Common myeloid progenitor, CD34-positive (primary cell): Measurements from ENCODE around the gene LMO3. TPM values are rescaled to one million over a fixed set of nuclear protein-coding genes. Genes with fewer than 3 reads are reported as not detected.

ENCODE experiments used
- CTCF ChIA-PET: fragments of 350-600 bp; sonication (Branson Sonifier 250); formaldehyde crosslinking; loops from one replicate; lab custom pipeline; 2021; ENCODE audit warnings: antibody characterized with exemption; lab: Charles Lee
- POLR2A ChIA-PET: fragments of 350-600 bp; sonication (Branson Sonifier 250); formaldehyde crosslinking; loops from one replicate; lab custom pipeline; 2021; ENCODE audit warnings: antibody characterized with exemption; lab: Charles Lee
- DNase-seq, 3 donors: peaks; one replicate each; pipeline versions ENCODE4 v3.0.0 to v3.0.0-alpha.2; 2013
- H3K27ac ChIP-seq, 2 experiments: 1 replicate in 1 of 2; 2 replicates in 1 of 2; pipeline ENCODE4 v1.7.0; 2013; ENCODE audit warnings: inconsistent platforms in 2 of 2, low read length in 2 of 2, mild to moderate bottlenecking in 2 of 2, low read depth in 1 of 2, moderate library complexity in 1 of 2; ENCODE audit not compliant: severe bottlenecking in 2 of 2, insufficient read depth in 1 of 2, poor library complexity in 1 of 2
- H3K27me3 ChIP-seq, 5 experiments: replicated peaks in 2 of 5; 1 replicate in 3 of 5; 2 replicates in 2 of 5; pipeline versions ENCODE4 v1.6.1 to v1.7.0; 2013; ENCODE audit warnings: low read length in 4 of 5, mild to moderate bottlenecking in 2 of 5, moderate library complexity in 2 of 5, inconsistent platforms in 1 of 5; ENCODE audit not compliant: insufficient read depth in 5 of 5, control insufficient read depth in 4 of 5
- H3K36me3 ChIP-seq, 4 experiments: 1 replicate in 2 of 4; 2 replicates in 2 of 4; pipeline versions ENCODE4 v1.6.1 to v1.7.0; 2013; ENCODE audit warnings: low read length in 3 of 4, control low read depth in 1 of 4, mild to moderate bottlenecking in 1 of 4; ENCODE audit not compliant: control insufficient read depth in 4 of 4, insufficient read depth in 4 of 4
- H3K4me1 ChIP-seq, 4 experiments: 1 replicate in 3 of 4; 2 replicates in 1 of 4; pipeline versions ENCODE4 v1.6.1 to v1.7.1; 2013; ENCODE audit warnings: low read length in 3 of 4, mild to moderate bottlenecking in 3 of 4, control low read depth in 1 of 4, inconsistent platforms in 1 of 4, moderate library complexity in 1 of 4; ENCODE audit not compliant: control insufficient read depth in 4 of 4, insufficient read depth in 4 of 4; ENCODE audit errors: control extremely low read depth in 1 of 4
- H3K4me3 ChIP-seq, 7 experiments: 1 replicate in 4 of 7; 2 replicates in 3 of 7; pipeline versions ENCODE4 v1.5.1 to v1.7.0; 2013; ENCODE audit warnings: mild to moderate bottlenecking in 7 of 7, low read length in 6 of 7, moderate library complexity in 6 of 7, inconsistent platforms in 2 of 7, low read depth in 2 of 7, control low read depth in 1 of 7; ENCODE audit not compliant: insufficient read depth in 4 of 7, control insufficient read depth in 1 of 7; ENCODE audit errors: extremely low read depth in 1 of 7
- H3K9me3 ChIP-seq, 5 experiments: 1 replicate in 4 of 5; 2 replicates in 1 of 5; pipeline versions ENCODE4 v1.6.1 to v1.7.1; 2013; ENCODE audit warnings: low read length in 4 of 5, mild to moderate bottlenecking in 2 of 5, inconsistent platforms in 1 of 5, low read depth in 1 of 5, moderate library complexity in 1 of 5; ENCODE audit not compliant: control insufficient read depth in 4 of 5, insufficient read depth in 2 of 5; ENCODE audit errors: control extremely low read depth in 1 of 5
- WGBS: methylation state at CpG from one replicate; pipeline ENCODE4 v1.1.5; 2013; ENCODE audit not compliant: insufficient coverage; 5-methylcytosine and 5-hydroxymethylcytosine counted together
- polyA plus RNA-seq: library from polyadenylated mRNA; unstranded; fragments of 120-200 nt; gene quantifications from one replicate; pipeline ENCODE4 v1.2.1, GENCODE V29; 2013

The LMO3 gene
- polyA plus RNA-seq = 0.03 TPM

DNA sequence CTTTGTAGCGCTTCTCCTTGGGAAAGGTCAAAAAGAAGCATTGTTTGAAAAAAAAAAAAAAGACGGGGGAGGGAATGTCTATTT is at the start of gene LMO3:
TSS of gene LMO3 (minus strand) at position 46 of the 84 bp plus-strand sequence. CDS start 5,302 bp downstream, outside the sequence.
- ChIA-PET POLR2A (no interaction called here), CTCF (no interaction called here)
- Histone ChIP-seq H3K4me3 (peak within 1 kb of the TSS in 5 of 7 experiments; percentile 41 to 71 (median 50)), H3K27ac (no peak within 1 kb of the TSS), H3K27me3 (peaks cover 9 to 84% (median 50%) of the 10 kb centered on the region in 5 experiments), H3K4me1 (peaks cover 0 to 16% (median 5%) of the 10 kb centered on the region in 4 experiments), H3K36me3 (no peaks in the 10 kb centered on the region), H3K9me3 (no peaks in the 10 kb centered on the region)
- no peak for DNase-seq
- WGBS = 0% methylated on average over 2 of the region's 2 CpGs

DNA sequence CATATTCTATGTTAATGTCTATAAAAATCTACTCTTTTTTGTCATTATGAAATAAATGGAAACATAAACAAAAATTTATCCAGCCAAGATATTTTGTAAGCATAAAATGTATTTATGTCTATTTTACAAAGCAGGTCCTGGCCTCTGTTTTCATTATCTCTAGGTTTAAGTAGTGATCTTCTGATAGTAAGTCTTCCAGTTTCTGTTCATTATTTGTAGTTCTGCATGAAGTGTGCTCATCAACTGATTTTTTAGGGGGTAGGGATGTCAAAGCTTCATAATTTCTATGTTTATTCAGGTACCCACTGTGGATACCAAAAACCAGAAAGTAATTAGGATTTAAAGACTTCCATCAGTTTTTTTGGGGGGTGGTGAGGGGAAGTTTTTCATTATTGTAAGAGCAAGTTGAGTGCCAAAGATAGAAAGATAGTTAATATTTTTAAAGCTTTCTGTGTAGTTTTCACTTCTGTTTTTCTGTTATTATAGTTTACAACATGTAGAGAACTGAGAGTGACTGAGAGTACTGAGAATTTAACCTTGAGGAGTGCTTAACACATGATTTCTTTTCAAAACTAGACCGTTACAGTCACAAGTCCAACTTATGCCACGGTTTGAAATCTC is 30.6 kb upstream of the LMO3 start:
- no peak for DNase-seq
- Histone ChIP-seq H3K4me1 (no peaks in the 10 kb centered on the region), H3K9me3 (no peaks in the 10 kb centered on the region), H3K27ac (no peak overlapping the region), H3K36me3 (no peaks in the 10 kb centered on the region), H3K27me3 (no peaks in the 10 kb centered on the region), H3K4me3 (no peak overlapping the region)
- WGBS = no CpG with 5 or more reads among the region's 2 CpGs
- ChIA-PET CTCF (no interaction called here), POLR2A (no interaction called here)

- Histone ChIP-seq H3K9me3 (no peaks in the 10 kb centered on the region), H3K36me3 (no peaks in the 10 kb centered on the region), H3K4me1 (no peaks in the 10 kb centered on the region), H3K4me3 (no peak overlapping the region), H3K27me3 (no peaks in the 10 kb centered on the region), H3K27ac (no peak overlapping the region)
- ChIA-PET POLR2A (no interaction called here), CTCF (interaction anchor here (1.2 kb wide), 1 partner anchor 14 kb away, joined by 3 read pairs; no protein-coding TSS in a partner anchor)
- 63% methylated on average over 1 of the region's 1 CpG for WGBS
- DNase-seq = no peak
Measured at GRCh38 chr12:16634786-16635185, 28.8 kb upstream of the LMO3 start.

- Histone ChIP-seq H3K27me3 (peaks cover 0 to 3% (median 0%) of the 10 kb centered on the region in 5 experiments), H3K27ac (no peak overlapping the region), H3K4me1 (no peaks in the 10 kb centered on the region), H3K4me3 (no peak overlapping the region), H3K36me3 (no peaks in the 10 kb centered on the region), H3K9me3 (no peaks in the 10 kb centered on the region)
- no CpG with 5 or more reads among the region's 1 CpG for WGBS
- CTCF ChIA-PET = no interaction called here
- DNase-seq = no peak
- POLR2A ChIA-PET = no interaction called here
Measured at GRCh38 chr12:16626991-16627390, 21.0 kb upstream of the LMO3 start.

- Histone ChIP-seq H3K9me3 (no peaks in the 10 kb centered on the region), H3K4me1 (no peaks in the 10 kb centered on the region), H3K27me3 (peaks cover 0 to 3% (median 0%) of the 10 kb centered on the region in 5 experiments), H3K4me3 (no peak overlapping the region), H3K27ac (no peak overlapping the region), H3K36me3 (no peaks in the 10 kb centered on the region)
- no peak for DNase-seq
- CTCF ChIA-PET = no interaction called here
- POLR2A ChIA-PET = no interaction called here
- WGBS = no CpG with 5 or more reads among the region's 2 CpGs
Measured at GRCh38 chr12:16622338-16622737, 16.4 kb upstream of the LMO3 start.

GRCh38 chr12:16619537-16619936 is 13.6 kb upstream of the LMO3 start:
- Histone ChIP-seq H3K36me3 (no peaks in the 10 kb centered on the region), H3K27me3 (peaks cover 0 to 3% (median 0%) of the 10 kb centered on the region in 5 experiments), H3K4me3 (no peak overlapping the region), H3K9me3 (no peaks in the 10 kb centered on the region), H3K4me1 (no peaks in the 10 kb centered on the region), H3K27ac (no peak overlapping the region)
- DNase-seq = no peak
- ChIA-PET POLR2A (no interaction called here), CTCF (no interaction called here)

DNA sequence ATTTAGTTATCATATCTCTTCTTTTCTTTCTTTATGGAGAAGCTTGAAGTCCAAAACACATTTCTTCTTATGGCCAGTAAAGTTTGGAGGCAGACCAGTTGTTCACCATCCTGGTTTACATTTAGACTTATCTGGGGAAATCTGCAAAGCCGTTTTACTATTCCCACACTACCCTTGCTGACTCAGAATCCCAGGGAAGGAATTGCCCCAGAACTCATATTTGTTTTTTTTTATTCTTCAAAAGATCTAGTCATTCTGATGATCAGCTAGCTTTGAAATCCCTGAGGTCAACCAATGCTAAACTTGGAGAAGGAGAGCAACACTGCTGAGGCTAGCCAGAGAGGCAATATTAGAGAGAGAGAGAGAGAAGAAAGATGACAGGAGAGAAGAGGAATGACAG is 12.3 kb upstream of the LMO3 start:
- CTCF ChIA-PET = interaction anchor here (1.0 kb wide), 1 partner anchor 15 kb away, joined by 3 read pairs; no protein-coding TSS in a partner anchor
- Histone ChIP-seq H3K4me3 (no peak overlapping the region), H3K36me3 (no peaks in the 10 kb centered on the region), H3K27me3 (peaks cover 0 to 3% (median 0%) of the 10 kb centered on the region in 5 experiments), H3K4me1 (no peaks in the 10 kb centered on the region), H3K9me3 (no peaks in the 10 kb centered on the region), H3K27ac (no peak overlapping the region)
- DNase-seq = no peak
- POLR2A ChIA-PET = no interaction called here
- 100% methylated on average over 1 of the region's 1 CpG for WGBS
